Right hindlimb (tissue), 1 donor: ENCODE data around the gene ACSM4.

Source experiments
- DNase-seq: peaks from one replicate; pipeline ENCODE4 v3.0.0-alpha.2; 2018

Gene ACSM4

DNA sequence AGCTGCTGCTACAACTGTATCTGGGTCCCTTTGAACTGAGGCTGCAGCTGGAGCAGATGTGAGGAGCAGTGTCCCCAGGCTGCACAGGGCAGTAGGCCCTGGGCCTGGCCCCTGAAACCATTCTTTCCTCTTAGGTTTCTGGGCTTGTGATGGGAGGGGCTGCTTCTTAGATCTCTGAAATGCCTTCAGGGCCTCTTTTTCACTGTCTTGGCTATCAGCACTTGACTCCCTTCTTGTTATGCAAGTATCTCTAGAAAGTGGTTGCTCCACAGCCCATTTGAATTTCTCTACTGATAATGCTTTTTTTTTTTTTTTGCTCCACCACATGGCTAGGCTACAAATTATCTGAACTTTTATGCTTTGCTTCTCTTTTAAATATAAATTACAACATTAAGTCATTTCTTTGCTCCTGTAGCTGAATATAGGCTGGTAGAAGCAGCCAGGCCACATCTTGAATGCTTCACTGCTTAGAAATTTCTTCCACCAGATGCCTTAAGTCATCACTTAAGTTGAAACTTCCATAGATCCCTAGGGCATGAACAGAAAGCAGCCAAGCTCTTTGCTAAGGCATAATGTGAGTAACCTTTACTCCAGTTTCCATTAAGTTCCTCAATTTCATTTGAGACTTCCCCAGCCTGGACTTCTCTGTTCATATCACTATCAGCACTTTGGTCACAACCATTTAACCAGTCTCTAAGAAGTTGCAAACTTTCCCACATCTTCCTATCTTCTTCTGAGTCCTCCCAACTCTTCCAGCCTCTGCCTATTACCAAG lies 41.1 kb downstream of the ACSM4 start:
- no peak for DNase-seq

DNA sequence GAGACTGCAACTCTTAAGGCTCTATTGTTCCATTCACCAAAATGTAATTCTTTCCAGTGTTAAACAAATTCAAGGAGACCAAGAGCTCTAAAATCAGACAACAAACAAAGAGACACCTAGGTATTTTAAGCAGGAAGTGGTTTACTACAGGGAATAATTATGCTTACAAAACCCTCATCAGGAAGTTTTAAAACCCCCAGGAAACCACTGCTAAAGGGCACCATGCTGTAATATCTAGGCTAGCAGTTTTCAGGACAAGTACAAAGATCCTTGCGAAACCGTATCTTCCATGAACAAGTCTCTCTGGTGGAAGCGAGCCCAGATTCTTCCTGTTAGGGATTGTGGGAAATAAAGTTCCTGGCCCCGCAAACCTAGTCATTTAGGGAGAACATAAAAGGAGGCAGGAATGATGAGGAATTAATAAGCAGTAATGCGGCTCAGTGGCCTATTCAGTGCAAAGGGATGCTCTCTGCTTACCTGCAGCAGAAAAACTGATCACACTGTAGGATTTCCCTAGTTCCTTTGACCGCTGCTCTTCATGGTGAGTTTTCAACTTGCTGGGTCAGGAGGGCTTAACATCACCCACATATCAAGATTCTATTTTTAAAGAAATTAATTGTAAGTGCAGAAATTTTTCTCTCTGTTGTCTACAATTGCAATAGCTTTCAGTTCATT lies 42.8 kb downstream of the ACSM4 start:
- no peak for DNase-seq

DNA sequence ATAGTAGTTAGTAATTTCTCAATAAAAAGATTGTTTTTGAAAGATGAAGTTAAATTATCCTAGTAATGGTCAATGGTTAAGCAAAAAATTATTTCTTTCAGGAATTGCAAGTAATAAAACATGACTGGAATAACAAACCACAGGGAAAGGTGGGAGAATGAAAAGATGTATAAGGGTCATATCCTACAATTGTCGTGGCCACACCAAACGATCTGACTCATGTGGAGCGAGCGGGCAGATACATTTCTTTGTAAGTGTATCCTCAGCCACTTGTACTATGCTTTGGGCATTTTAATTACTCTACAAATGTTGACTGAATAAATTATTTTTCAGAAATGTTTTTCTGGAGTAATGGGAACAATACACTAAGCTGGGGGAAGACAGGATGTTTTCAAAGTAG lies 45.5 kb downstream of the ACSM4 start:
- no peak for DNase-seq

DNA sequence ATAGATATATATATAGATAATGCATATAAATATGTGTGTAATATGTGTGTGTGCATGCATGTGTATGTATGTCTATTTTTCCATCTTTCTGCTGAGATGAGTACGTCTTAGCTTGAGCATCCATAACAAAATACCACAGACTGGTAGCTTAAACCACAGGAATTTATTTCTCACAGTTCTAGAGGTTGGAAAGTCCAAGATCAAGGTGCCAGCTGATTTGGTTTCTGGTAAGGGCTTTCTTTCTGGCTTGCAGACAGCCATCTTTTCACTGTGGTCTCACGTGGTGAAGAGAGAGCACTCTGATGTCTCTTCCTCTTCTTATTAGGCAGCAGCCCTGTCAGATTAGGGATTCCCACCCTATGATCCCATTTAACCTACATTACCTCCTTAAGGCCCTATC lies 47.3 kb downstream of the ACSM4 start:
- no peak for DNase-seq

- no peak for DNase-seq
Observed at GRCh38 chr12:7352661-7353060, 48.8 kb downstream of the ACSM4 start.

DNA sequence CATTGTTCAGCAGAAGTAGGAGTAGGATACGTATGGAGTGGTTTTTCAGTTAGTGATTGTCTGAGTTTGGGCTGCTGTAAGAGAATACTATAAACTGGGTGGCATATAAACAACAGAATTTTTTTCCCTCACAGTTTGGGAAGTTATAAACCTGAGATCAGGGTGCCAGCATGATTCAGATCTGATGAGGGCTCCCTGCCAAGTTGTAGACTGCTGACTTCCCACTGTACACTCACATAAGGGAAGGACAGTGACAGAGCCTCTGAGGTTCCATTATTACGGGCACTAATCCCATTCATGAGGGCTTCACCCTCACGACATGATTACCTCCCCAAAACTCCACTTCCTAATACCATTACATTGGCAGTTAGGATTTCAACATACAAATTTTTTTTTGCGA lies 50.7 kb downstream of the ACSM4 start:
- DNase-seq, result no peak

DNA sequence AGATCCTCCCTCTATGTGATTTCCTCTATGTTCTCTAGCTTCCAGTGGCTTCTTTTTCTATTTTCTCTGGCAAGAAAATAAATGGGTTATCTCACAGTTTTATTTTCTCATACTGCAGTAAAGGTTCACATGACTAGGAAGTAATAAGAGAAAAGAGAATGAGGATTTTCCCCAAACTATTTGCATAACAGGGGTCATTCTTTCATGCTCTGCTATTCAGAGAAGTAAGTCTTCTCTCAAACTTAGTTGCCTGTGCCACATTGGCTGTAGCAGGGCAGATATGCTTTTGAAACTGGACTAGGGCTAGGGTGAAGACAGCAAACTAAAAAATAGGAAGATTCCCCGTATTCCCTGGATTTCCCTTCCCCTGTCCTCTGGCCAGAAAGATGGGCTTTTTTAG lies 57.4 kb downstream of the ACSM4 start:
- no peak for DNase-seq

DNA sequence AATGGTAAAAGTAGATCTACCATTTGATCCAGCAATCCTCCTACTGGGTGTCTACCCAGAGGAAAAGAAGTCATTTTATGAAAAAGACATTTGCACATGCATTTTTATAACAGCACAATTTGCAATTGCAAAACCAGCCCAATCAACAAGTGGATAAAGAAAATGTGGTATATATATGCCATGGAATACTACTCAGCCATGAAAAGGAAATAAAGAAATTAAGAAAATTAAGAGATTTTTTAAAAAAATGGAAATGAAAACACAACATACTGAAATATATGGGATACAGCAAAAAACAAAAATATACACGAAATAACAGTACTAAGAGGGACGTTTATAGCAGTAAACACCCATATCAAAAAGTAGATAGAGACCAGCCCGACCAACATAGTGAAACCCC lies 58.9 kb downstream of the ACSM4 start:
- DNase-seq, result no peak

DNA sequence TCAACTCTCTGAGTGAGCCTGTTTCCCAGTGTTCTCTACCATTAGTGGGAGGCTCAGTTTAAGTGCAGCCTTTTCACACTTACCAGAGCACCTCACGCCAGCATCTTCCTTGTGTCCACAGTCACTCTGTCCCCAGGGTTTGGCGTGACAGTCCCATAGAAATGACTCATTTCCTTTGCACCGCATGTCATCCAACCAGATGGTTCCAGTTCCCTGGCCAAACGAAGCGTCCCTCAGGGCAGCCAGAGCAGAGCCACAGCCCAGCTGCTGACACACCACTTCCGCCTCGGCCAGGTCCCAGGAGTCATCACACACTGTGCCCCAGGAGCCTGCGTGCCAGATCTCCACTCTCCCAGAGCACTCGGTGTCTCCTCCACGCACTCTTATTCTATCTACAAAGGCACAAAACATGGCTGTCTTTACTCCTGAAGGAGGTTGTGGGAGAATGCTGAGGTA lies 65.4 kb downstream of the ACSM4 start:
- no peak for DNase-seq

GRCh38 chr12:7373226-7373625 lies 69.4 kb downstream of the ACSM4 start:
- DNase-seq, result no peak

GRCh38 chr12:7374423-7375144 lies 70.7 kb downstream of the ACSM4 start:
- no peak for DNase-seq

GRCh38 chr12:7375145-7375543 lies 71.3 kb downstream of the ACSM4 start:
- DNase-seq, result no peak

GRCh38 chr12:7376196-7376595 lies 72.3 kb downstream of the ACSM4 start:
- DNase-seq, result no peak
